GM13976 (cell line): Measurements from ENCODE around the gene CNN1.

Experiments
- DNase-seq: peaks from one replicate; pipeline ENCODE4 v3.0.0; 2012; ENCODE audit warnings: low spot score
- in situ Hi-C: fragments of 300-500 bp; cut with MboI; formaldehyde crosslinking; loops from one replicate; pipeline ENCODE4 v1.12.0; 2022; ENCODE audit warnings: low sequenced_read_pairs, mixed read lengths, inconsistent platforms; ENCODE audit not compliant: unreplicated experiment
- TF ChIP-seq, protein P1 (sequence below): IDR thresholded peaks from 2 replicates; pipeline ENCODE4 v1.5.1; 2012; ENCODE audit warnings: borderline replicate concordance, mild to moderate bottlenecking; ENCODE audit not compliant: insufficient read depth; ENCODE audit errors: extremely low read depth, missing control alignments, control extremely low read depth

The CNN1 gene

DNA sequence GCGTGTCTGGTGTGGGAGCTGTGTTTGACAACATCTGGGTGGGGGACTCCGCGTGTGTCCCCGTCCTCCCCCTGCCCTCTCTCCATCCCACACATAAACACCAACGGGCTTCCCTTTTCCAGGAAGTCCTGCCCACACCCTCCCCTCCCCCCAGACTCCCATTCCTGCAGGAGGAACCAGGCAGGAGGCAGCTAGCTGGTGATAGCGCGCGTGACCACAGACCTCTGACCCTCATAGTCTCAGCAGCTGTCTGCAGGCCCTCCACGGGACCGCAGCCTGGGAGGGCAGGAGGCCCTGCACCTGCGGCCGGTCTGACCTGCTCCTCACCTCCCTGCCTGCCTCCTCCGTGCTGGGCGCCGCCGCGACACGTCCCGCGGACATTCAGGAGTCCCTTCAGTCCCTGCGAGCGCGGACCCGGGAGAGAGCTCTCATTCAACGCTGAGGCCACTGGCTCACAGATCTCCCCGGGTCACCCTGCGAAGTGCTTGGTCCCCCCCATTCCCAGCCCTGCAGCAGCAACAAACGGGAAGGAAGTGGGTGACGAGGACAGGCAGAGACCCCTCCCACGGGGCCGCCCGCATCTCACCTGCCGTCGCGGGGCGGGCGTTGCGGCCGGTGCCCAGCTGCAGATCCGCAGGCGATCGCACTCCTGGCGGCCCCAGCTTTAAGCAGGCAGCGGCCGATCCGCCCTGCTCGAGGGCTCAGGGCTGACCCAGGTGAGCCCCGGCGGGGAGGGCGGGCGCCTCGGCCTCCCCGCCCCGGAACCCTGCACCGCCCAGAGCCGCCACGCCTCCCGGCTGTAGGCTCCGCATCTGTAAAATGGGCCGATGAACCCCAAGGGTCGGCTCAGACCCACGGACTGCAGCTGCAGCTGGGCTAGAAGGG, 39.8 kb downstream of the CNN1 start:
- TF ChIP-seq, protein P1, sequence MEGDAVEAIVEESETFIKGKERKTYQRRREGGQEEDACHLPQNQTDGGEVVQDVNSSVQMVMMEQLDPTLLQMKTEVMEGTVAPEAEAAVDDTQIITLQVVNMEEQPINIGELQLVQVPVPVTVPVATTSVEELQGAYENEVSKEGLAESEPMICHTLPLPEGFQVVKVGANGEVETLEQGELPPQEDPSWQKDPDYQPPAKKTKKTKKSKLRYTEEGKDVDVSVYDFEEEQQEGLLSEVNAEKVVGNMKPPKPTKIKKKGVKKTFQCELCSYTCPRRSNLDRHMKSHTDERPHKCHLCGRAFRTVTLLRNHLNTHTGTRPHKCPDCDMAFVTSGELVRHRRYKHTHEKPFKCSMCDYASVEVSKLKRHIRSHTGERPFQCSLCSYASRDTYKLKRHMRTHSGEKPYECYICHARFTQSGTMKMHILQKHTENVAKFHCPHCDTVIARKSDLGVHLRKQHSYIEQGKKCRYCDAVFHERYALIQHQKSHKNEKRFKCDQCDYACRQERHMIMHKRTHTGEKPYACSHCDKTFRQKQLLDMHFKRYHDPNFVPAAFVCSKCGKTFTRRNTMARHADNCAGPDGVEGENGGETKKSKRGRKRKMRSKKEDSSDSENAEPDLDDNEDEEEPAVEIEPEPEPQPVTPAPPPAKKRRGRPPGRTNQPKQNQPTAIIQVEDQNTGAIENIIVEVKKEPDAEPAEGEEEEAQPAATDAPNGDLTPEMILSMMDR: no peak
- in situ Hi-C loops: no loop called here
- DNase-seq: peak; percentile 82

DNA sequence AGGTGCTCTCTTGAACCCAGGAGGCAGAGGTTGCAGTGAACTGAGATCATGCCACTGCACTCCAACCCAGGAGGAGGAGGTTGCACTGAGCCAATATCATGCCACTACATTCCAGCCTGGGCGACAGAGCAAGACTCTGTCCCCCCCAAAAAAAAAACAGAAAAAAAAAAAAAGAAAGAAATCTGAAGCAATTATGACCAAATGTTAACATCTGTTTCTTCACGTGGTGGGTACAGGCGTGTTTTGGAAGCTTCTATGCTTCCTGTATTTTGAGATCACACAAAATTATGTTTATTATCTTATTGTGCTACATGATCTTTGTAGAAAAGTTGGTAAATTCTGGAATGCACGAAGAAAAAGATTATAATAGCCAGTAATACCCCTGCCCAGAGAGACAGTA, 41.5 kb downstream of the CNN1 start:
- no peak for DNase-seq
- in situ Hi-C loops: no loop called here
- TF ChIP-seq, protein P1: no peak

DNA sequence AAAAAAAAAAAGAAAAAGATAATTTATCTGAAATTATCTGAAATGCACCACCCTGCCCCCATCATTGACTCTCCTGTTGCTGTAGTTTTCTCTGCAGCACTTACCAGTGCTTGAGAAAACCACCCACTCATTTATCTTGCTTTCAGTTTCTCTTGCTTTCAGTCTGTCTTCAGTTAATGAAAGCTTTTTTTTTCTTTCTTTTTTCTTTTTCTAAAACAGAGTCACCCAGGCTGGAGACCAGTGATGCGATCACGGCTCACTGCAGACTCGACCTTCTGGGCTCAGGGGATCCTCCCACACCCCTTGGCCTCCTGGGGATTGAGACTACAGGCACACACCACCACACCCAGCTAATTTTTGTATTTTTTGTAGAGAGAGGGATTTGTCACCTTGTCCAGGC, 43.1 kb downstream of the CNN1 start:
- peak; percentile 76 for DNase-seq
- TF ChIP-seq, protein P1: no peak
- in situ Hi-C loops: no loop called here

DNA sequence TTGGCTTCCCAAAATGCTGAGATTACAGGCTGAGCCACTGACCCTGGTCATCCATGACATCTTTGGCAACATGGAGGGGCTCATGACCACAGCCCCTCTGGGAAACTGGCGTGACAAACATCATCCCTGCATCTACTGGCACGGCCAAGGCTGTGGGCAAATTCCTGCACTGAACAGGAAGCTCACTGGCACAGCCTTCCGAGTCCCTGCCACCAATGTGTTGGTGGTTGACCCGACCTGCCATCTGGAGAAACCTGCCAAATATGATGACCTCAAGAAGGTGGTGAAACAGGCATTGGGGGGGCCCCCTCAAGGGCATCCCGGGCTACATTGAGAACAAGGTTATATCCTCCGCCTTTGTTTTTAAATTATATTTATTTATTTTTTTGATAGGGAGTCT, 47.7 kb downstream of the CNN1 start:
- TF ChIP-seq, protein P1: no peak
- no peak for DNase-seq
- in situ Hi-C loops: no loop called here

DNA sequence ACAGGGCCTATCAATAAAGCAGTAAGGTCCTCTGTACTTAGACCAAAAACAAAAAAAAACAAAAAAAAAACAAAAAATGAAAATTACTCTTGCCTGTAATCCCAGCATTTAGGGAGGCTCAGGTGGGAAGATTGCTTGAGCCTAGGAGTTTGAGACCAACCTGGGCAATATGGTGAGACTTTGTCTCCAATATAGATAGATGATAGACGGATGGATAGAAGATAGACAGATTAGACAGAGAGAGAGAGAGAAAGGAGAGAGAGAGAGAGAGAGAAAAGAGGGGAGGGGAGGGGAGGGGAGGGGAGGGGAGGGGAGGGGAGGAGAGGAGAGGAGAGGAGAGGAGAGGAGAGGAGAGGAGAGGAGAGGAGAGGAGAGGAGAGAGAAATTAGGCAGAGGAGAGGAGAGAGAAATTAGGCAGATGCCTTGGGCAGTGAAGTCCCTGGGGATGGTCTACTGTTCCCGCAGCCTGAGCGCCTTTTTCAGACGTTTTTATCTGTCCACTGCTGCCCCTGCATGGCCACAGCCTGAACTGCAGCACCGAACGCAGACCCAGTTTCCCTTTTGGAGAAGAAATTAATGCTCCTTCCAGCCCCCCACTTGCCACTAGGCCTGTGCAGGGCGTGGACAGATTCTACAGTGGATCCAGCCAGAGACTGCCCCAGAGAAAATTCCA, 48.8 kb downstream of the CNN1 start:
- TF ChIP-seq, protein P1: peak; percentile 94
- in situ Hi-C loops: no loop called here
- peak; percentile 84 for DNase-seq

DNA sequence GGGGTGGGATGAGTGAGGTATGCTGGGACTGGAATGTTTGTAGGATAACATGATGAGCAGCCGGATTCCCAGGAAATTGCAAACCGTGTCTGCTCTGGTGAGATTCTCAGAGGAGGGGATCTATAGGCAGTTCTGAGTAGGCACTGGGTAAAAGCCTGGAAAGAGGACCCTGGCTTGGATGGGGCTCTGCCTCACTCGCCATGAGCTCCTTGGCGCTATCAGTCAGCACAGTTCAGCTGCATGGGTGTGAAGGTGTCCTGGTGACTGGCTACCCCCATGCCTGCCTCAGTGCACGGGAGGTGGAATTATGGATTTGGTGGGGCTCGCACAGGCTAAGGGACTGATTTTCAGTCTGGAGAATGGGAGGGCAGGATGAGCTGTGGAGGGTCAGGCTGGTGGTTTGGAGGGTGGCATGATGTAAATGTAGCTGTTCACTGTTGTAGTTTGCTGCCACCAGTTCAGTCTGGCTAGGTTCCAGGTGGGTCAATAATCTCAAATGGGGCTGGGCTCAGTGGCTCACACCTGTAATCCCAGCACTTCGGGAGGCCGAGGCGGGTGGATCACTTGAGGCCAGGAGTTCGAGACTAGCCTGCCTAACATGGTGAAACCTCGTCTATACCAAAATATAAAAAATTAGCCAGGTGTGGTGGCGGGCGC, 49.5 kb downstream of the CNN1 start:
- no peak for DNase-seq
- TF ChIP-seq, protein P1: no peak
- in situ Hi-C loops: no loop called here
